NCI-H1436 treated with DMSO at 0.1 percent for 48 hours (cell line): Measurements from ENCODE around the gene KRT85.
"Not testable (repeated sequence)": the region's sequence is repeated elsewhere in the genome, so short reads cannot be mapped to it uniquely, and the experiment has no call there.

Source experiments
- DNase-seq: peaks from one replicate; lab custom pipeline; 2025; lab: John Stamatoyannopoulos, UW

KRT85 gene

DNA sequence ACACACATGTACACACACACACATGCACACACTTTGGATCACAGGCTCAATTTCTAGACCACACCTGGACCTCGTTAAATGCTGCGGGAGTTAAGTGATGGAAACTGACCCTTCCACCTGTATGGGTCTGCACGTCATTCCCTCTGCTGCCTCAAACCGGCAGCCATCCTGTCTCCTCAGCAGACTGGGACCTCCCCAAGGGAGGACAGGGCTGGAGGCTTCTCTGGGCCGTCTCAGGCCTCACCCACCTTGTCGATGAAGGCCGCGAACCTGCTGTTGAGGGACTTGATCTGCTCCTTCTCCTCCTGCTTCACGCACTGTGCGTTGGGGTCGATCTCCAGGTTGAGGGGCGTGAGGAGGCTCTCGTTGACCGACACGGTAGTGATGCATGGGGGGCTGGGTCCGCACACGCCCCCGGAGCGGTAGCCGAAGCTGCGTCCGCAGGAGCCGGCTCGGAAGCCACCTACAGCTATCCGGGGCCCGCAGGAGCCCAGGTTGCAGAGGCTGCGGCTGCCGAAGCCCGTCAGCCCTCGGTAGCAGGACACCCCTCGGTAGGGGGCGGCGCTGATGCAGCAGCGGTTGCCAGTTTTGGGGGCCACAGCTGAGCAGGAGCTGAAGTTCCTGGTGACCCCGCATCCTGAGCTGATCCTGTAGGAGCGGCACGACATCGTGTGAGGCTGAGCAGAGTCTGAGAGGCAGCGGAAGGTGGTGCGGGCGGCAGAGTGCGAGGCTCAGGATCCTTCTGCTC, at the start of gene KRT85:
Gene KRT85 (minus strand): TSS at position 744 of the 748 bp plus-strand sequence. CDS start 76 bp downstream, at position 668.
- DNase-seq: no peak

DNA sequence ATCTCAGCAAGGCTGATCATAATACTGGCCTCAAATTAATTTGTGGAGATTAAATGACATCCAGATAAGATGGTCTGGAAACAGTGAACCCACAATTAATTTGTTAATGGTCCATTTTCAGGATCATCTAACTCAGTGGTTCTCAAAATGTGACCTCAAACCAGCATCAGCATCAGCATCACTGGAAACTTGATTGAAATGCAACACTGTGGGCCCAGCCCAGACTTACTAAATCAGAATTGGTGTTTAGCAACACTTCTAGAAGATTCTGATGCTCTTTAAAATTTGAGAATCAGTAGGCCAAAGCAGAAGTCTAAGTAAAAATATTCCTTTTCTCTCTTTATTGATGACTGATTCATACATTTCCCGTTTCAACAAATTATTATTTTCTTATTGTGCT, 49.5 kb upstream of the KRT85 start:
- no peak for DNase-seq

DNA sequence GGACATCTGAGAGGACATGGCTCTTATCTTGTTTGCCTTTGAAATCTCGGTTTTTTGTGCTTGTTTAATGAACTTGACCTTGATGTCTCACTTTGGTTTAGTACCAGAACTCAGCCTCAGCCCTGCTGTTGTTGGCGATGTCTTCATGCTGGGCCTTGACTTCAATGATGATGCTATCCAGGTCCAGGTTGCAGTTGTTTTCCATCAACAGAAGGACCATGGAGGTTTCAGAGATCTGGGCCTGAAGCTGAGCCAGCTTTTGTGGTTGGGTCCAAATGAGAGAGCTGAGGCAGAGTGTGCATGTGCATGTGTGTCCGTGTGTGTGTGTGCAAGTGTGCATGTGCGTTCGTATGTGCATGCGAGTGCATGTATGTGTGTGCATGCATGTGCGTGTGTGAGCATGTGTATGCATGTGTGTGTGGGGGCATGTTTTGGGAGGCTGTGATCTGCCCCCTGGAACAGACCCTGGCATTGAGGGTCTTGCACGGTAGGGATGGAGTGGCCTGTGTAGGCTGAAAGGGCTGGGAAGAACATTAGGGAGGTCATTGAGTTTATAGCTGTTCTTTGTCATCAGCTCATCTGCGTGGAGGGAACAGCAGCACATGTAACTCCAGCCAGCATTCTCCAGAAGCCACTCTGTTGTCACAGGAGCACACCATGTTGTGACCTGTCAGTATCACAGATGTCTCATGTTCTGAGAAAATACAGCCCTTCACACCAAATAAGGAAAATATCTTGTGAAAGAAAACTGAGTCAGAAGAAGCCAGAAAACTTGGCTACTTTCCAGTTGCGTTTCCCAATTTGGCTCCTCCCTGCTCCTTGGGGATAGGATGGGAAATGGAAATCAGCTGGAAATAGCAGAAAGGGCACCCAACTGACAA, 48.8 kb upstream of the KRT85 start:
- no peak for DNase-seq

DNA sequence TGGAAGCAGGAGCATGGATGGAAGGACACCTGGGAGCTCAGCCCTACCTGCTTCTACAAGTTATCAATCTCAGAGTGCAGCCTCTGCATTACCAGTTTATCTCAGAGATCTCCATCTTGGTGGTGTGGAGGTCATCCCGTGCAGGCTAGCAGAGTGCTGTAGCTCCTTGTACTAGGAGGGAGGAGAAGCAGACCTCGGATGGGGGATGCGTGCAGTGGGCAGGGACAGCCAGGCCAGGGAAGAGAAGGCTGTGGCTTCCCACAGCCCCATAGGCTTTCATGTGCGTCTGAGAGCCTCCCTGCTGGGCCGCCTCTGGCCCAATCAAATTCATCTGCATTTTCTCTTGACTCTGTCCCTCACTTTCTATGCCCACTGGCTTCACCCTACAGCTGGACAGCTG, 47.7 kb upstream of the KRT85 start:
- no peak for DNase-seq

DNA sequence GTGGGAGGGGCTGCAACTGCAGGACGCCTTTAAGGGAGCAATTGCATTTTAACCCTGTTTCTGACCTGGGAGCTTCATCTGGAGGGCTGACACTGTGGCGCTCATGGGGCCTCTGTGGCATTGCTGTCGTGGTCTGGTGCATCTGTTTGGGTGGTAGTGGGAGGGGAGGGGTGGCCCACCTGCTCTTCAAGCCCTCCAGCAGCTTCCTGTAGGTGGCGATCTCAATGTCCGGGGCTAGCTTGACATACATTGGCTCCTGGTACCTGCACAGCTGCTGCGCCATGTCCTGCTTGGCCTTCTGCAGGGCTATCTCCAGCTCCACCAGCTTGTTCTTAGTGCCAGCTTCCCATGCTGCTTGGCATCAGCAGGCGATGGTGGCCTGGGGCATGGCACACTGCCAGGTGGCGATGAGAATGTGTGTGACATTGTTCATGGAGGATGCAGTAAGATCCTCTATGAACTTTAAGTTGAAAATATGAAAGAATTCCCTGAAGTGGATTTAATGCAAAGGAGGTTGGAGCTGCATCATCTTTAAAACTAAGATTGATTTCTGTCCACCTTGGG, 46.6 kb upstream of the KRT85 start:
- DNase-seq: no peak

DNA sequence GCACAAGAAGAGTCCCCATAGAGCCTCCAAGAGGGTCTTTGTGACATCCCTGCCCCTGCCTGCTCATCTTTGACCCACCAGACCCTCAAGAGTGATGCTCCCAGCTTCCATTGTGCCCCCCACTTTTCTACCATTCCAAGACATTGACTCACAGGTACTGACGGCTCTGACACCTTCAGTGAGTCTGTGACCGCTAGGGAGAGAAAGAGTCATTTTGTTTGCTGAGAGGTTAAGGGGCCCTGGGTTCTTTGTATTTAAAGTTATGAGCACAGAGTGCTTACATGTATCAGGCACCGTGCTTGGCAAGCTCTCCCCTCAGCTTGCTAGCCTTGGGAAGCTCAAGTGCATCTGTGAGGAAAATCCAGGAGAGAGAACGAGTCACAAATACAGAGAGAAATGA, 45.9 kb upstream of the KRT85 start:
- DNase-seq: no peak

DNA sequence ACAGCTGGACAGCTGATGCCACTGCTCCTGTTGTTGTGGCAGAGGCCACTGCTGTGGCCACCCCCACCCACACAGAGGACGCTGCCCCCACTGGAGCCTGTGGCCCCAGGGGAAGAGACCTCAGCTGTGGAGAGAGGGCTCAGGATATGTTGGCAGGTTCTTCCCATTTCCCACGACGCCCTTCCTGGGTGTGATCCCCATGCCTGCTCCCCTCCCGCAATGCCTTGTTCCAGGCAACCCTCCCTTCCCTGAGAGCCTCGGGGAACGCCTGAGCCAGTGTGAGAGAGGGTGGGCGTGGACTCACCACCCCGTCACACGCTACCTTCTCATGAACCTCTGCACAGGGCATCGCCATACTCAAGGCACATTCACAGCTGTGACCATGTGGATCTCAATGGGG, 44.5 kb upstream of the KRT85 start:
- no peak for DNase-seq

DNA sequence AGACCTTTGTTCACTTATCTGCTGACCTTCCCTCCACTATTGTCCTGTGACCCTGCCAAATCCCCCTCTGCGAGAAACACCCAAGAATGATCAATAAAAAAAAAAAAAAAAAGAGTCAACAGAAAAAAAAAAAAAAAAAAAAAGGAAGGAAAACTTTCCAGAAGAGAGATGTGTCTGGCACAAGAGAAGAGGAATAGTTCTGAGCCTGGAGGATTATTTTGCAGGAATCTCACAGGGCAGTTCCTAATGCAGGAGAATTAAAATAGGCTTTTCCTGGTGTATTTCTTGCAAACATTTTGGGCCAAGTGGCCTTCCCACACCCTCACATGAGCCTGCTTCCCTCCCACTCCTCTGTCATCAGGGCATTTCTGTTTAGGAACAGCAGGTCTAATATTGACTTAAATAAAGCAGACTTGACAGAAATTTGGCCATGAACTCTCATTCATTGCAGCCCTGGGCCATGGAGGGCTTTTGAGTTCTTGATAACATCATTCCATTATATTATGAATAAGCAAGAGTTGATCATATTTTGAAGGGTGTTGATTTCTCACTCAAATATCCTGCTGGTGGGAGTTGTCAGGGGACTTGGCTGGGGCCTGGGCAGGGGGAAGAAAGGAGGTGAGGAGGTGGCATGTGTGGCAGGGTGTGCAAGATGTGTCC, 43.4 kb upstream of the KRT85 start:
- not testable (repeated sequence) for DNase-seq

DNA sequence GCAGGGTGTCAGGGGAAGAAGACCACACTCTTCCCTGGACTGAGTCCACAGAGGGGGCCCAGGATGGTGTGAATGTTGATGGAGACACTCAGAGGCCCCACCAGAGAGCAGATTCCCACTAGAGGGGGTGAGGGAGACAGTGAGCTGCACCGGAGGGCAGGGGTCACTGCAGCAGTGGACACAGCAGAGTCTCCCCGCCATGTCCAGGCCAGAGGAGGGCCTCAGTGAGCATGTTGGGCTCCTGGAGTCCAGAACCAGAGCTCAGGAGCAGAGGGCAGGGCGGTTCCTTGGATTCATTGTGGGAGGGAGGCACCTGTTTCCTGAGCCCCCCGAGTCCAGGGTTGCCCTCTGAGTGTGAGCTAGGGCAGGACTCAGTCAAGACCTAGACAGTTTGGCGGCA, 40.6 kb upstream of the KRT85 start:
- no peak for DNase-seq

DNA sequence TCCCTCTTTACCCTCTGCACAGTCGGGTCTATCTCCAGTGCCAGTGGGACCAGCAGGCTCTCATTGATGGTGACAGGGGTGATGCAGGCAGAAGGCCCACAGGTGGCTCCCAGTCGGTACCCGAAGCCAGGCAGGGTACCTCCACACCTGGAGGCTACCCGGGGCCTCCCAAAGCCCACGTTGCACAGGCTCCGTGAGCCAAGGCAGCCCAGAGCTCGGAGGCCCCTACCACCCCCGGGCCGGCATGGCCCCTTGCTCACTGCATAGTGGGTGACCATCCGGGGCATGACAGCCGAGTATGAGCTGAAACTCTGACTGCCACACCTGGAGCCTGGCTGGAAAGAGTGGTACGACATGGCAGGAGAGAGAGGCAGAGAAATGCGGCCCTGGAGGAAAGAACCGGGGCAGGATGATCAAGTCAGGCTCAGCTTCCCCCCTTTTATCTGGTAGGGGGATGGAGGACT, 38.7 kb upstream of the KRT85 start, which contains the start of gene KRT82:
Gene KRT82 (minus strand): TSS at position 414 of the 464 bp plus-strand sequence. CDS start 58 bp downstream, at position 356.
- DNase-seq: no peak

DNA sequence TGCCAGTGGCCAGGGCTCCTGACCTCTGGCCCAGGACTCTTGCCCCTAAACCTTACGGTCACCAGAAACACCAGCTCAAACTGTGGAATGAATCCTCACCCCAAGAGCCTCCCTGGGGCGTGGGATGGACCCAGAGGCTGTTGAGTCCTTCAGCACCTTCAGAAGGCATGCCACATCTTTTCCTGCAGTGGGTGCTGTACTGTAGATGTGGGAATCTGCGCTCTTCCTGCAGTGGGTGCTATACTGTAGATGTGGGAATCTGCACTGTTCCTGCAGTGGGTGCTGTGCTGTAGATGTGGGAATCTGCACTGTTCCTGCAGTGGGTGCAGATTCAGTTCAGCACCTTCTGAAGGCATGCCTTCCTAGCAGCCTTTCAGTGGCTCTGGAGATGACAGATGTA, 37.7 kb upstream of the KRT85 start:
- DNase-seq: no peak

DNA sequence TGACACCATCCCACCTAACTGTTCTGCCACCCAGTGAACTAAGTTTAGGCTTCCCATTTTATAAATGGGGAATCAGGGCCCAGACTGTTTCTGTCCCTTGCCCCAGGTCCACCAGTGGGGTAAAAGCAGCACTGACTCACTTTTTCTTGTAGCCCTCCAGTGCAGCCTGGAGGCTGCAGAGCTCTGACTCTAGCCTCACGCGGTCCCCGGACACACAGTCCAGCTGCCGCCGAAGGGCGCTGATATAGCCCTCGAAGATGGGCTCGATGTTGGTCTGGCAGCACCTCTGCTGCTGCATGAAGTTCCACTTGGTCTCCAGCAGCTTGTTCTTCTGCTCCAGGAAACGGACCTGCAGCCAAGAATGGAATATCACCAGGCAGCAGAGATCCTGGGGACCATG, 36.3 kb upstream of the KRT85 start:
- no peak for DNase-seq

DNA sequence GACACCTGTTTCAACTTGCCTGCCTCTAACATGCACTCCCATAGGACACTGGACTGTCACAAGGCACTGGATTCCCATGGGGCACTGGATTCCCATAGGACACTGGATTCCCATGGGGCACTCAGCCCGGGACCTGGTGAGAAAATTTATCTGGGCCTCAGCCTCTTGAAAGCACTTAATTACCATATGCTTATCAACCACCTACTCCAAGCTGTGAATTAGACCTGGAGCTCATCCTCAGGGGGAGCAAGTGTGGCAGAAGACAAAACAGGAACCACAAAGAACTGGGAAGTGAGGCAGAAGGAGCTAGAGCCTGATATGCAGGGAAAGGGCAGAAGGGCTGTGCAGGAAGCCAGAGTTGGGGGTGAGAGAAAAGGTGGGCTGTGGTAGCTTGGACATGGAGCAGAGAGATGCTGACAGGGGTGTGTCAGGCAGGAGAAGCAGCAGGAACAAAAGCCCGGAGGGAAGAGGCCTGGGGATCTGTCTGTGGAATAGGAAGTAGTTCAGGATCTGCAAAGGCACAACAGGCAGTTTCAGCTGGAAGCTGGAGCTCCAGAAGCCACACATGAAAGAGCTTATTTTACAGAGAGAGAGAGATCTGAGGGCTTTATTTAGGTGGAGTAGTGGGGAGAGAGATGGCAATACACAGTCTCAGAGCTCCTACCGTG, 35.7 kb upstream of the KRT85 start:
- DNase-seq: no peak

DNA sequence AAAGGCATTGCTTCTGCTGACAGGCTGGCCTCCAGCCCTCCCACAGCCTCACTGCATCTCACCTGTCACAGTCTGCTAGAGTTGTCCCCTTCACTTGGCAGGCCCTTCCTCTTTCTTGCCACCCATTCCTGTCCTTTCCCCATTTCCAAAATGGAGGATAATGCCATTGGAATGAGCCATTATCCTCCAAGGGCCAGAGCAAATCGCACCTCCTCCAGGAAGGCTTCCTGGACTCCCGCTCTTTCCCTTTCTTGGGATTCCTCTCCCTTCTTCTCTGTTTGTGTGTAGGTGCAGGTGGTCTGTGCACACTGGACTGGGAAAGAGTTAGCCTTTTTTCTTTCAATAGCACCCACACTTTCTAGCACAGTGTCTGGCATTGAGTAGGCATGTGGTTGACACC, 35.1 kb upstream of the KRT85 start:
- no peak for DNase-seq

DNA sequence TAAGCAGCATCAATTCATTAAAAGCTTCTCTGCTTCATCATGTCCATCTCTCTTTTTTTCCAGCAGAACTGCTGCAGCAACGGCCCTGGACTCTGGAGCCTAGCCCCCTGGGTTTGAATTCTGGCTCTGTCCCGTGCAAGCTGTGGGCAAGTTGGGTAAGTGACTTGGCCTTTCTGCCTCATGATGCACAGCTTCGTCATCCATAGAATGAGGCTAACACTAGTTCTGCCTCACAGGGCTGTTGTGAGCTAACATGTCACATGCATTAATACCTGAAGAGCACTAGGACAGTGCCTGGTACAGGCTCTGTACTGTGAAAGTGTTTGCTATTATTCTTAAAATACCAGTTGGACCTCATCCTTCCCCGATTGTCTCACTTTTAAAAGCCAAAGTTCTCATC, 34.6 kb upstream of the KRT85 start:
- DNase-seq: no peak

DNA sequence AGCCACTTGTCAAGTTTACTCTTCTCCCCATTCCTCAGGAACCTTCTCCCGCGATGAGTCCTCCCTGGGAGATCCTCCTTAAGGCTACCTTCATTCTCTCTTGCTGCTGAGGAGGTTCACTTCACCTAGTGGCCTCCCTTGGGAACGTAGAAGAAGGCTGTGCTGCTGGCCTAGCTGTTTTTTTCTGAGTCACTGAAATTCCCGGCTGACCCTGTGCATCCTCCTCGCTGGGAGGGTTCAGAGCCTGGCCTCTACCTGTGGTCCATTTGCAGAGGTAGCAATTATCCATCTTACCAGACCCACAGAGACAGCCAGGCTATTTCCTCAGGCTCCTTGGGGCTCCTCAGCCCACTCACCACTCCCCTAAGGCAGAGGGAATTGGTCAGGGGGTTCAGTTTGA, 34.2 kb upstream of the KRT85 start:
- DNase-seq: no peak

DNA sequence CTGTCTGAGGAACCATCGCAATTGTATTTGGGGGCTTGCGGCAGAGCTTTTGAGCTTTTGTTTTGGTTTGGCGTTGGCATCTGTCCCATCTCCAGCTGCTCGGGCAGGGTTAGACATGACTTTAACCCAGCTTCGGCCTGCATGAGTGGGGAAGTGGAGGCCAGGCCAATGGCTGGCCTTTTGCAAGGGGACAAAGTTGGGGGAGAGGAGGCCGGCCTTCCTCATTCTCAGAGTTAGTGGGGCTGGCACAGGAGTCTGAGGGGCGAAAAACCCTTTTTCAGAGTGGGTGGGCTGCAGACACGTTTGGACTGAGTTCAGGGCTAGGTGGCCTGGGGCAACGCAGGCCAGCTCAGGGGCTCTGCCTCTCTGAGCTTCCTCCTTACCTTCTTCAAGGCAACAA, 33.6 kb upstream of the KRT85 start:
- DNase-seq: no peak

DNA sequence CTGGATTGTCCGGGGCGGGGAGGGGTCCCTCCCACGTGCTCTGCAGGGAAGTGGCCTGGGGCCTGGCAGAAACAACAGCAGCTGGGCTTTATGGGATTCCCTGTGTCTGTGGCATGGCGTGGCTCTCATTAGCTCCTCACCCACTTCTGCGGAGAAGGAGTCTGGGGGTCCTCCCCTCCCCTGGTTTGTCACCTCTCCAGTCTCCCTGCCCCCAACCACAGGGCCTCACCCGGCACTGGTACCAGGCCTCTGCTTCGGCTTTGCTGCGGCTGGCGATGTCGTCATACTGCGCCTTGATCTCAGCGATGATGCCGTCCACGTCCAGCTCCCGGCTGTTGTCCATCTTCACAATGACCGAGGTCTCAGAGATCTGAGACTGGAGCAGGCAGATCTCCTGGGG, 32.5 kb upstream of the KRT85 start:
- DNase-seq: no peak

DNA sequence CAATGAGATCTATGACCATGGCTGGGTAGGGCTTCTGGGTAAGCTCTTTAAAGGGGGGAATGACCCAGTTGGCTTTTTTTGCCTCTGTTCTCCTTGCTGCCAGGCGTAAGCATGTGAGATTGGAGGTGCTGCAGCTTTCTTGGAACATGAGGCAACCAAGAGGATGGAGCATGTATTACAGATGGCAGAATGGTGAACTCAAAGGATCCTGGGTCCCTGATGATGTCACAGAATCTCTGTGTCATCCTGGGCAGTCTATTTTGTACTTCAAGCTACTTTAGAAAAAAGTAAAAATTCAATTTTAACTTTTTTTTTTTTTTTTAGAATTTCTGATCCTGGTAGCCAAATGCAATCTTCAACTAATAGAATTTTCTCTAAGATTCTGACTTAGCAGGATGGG, 30.9 kb upstream of the KRT85 start:
- DNase-seq: no peak

DNA sequence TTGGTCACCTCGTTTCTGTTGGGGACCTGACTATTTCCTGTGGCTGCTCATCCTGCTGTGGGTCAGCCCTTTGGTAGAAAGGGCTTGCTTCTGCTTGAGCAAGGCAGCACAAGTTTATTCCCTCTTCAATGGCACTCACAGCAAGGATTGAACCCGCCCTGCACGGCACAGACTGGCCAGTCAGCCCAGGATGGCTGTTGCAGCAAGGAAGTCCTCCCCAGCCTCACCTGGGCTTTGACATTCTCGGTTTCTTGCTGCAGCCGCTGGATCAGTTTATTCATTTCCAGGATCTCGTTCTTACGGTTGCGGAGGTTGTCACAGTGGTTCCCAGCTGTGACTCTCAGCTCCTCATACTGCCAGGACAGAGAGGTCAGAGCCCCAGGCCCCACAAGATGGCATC, 29.4 kb upstream of the KRT85 start:
- no peak for DNase-seq

DNA sequence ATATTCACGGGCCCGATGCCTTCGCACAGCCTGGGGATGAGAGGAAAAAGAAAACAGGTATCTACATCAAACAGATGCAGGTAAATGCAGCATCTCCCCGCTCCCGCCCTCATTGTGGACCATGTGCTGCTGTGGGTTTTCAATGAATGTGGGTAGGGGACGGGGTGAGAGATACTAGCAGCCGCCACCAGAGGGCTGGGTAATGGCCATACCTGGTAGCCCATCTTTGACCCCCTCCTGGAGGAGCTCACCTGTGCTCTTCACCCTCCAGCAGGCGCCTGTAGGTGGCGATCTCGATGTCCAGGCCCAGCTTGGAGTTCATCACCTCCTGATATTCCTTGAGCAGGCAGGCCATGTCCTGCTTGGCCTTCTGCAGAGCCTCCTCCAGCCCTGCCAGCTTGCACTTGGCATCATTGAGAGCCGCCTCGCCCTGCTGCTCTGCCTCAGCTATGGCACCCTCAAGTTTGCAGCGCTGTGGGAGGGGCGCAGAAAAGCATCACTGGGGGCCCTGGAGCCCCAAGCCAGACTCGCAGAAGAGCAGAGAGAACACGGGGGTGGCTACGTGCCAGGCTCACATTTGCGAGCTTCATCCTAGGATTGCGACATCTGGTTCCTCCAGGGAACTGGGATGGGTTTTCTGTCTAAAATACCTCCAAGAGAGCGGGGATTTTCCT, 28.6 kb upstream of the KRT85 start:
- DNase-seq: no peak
